ENCODE results near the gene KIF23.

Gene KIF23

GRCh38 chr15:69462030-69462492, 47.9 kb downstream of the KIF23 start:
- TF ChIP-seq GATA3 (IDR thresholded peaks at IDR 0.05; ENCODE audit: low read depth, low read length) (no peak), GATA2 (IDR thresholded peaks at IDR 0.05; ENCODE audit: low read depth, low read length) (no peak)

GRCh38 chr15:69462493-69463181, 48.5 kb downstream of the KIF23 start:
- TF ChIP-seq GATA2 (IDR thresholded peaks at IDR 0.05; ENCODE audit: low read depth, low read length) (no peak), GATA3 (IDR thresholded peaks at IDR 0.05; ENCODE audit: low read depth, low read length) (no peak)

DNA sequence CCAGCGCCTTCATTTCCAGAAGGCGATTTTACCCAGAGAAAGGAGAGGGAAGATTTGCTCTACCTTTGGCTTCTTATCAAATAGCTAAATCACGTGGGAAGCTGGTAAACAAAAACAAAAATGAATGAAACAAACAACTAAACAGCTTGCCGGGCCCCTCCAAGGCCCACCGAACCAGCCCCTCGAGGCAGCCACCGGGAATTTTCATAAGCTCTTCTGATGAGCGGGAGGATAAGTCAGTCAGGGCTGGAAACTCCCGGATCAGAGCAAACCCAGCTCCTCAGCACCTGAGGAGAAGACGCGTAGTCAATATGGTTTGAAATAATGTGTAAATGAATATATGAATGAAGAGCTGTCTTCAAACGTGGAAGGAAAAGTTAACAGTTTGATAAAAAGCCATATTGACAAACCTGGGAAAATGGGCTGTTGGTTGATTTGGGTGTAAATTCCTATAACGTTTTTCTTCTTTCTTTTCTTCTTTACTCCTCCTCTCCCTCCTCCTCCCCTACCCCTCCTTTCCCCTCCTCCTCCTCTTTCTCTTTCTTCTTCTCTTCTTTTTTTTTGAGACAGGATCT, 49.1 kb downstream of the KIF23 start:
- TF ChIP-seq GATA3 (IDR thresholded peaks at IDR 0.05; ENCODE audit: low read depth, low read length) = no peak
- TF ChIP-seq GATA2 (IDR thresholded peaks at IDR 0.05; ENCODE audit: low read depth, low read length) = no peak

DNA sequence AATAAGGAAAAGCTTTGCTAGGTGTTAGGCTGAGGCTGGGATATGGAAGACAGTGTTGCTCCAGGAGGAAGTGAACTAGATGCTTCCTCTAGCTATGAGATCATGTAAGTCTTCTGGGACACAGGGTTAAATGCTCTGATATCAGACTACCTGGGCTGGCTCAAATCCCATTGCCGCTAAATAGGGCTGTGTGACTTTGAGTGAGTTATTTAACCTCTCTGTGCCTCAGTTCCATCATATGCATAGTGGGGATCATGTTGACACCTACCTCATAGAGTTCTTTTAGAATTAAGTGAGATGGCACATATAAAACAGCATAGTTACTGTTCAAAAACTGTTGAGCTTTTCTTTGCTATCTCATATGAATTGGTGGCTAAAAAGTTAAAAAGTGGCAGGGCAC, 51.1 kb downstream of the KIF23 start:
- TF ChIP-seq GATA3 (IDR thresholded peaks at IDR 0.05; ENCODE audit: low read depth, low read length) (no peak), GATA2 (IDR thresholded peaks at IDR 0.05; ENCODE audit: low read depth, low read length) (no peak)

DNA sequence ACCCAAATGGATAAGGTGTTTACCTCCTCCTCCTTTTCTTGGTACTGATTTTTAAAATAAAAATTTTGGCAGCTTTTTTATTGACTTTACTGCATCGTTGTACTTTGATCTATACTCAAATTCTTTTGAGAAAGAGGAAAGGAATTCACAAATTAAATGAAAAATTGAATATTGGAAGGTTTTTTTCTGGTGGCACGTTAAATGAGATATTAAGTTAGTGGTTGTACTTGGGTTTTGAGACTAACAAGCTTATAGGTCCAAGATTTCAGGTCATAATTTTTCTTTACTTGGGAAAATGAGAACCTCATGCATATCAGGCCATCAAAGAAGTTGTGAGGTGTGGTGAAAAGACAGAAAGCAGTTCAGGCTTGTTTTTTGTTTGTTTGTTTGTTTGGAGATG, 52.6 kb downstream of the KIF23 start:
- no peak for TF ChIP-seq GATA2 (IDR thresholded peaks at IDR 0.05; ENCODE audit: low read depth, low read length)
- no peak for TF ChIP-seq GATA3 (IDR thresholded peaks at IDR 0.05; ENCODE audit: low read depth, low read length)

- TF ChIP-seq GATA3 (IDR thresholded peaks at IDR 0.05; ENCODE audit: low read depth, low read length) = no peak
- TF ChIP-seq GATA2 (IDR thresholded peaks at IDR 0.05; ENCODE audit: low read depth, low read length) = no peak
Measured at GRCh38 chr15:69467636-69468035, 53.5 kb downstream of the KIF23 start.

DNA sequence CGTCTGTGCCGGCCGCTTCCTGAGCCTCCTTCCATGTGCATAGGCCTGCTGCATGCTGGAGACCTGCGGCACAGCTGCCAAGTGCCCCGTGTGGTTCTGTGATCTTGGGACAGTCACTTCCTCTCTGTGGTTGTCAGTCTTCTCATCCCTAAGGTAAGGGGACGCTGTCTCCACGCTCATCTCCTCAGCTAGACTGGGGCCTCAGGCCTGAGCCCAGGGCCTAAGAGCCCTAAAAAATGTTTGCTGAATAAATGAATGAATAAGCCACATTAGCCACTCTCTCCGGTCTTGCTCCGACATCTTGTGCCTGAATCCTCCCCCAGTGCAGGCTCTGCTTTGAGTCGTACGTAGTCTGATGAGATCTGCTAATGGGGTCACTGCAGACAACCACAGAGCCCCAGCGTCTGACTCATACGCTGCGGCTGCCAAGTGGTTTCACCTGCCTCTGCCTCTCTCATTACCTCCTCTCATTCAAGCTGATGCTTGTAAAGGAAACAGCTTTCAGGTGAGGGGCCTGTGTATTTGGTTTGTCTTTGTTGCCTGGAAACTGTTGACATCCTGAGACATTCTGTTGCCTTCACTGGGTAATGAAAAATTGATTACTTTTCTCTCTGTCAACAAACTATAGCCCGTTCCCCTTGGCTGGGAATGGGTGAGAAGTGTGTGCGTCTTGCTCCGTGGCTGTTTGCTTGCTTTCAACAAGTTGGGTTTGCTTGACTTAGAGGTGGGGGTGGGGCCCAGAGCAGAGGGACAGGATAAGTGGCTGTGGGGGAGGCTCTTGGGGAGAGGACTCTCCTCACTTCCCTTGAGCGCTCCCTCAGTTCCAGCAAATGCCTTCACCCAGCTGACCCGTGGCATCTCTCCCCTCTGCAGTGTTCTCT, 54.3 kb downstream of the KIF23 start:
- TF ChIP-seq GATA2 (IDR thresholded peaks at IDR 0.05; ENCODE audit: low read depth, low read length) (no peak), GATA3 (IDR thresholded peaks at IDR 0.05; ENCODE audit: low read depth, low read length) (no peak)

DNA sequence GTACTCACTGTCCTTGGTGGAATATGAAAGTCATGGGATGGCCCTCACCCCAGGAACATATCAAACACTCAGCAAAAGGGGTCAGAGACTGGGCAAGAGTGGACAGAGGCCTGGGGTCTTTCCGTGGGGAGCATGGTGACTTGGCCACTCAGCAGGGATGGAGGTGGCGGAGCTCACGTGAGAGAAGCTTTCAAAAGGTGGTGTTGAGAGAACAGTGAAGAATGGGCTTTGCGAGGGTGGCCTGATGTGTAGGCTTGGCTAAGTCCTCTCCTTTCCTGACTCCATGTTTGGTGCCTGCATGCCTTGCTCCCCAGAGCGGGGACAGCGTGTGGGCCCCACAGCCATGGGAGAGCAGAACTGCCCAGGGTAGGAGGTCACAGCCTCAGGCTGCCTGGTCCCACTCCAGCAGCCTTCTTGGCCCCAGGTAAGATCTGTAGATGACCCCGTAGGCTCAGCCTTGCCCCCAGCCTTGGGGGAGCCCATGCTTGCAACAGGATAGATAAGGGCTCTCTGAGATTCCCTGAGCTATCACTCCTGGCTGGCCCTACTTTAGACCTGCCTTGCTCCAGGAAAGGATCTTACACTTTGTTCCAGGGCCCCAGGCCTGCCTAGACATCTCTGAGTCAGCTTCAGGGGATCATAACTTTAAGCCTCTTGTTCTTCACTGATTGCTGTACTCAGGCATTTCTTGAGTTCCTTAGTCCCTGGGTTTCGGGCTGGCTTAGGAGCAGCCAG, 55.5 kb downstream of the KIF23 start:
- no peak for TF ChIP-seq GATA2 (IDR thresholded peaks at IDR 0.05; ENCODE audit: low read depth, low read length)
- no peak for TF ChIP-seq GATA3 (IDR thresholded peaks at IDR 0.05; ENCODE audit: low read depth, low read length)

DNA sequence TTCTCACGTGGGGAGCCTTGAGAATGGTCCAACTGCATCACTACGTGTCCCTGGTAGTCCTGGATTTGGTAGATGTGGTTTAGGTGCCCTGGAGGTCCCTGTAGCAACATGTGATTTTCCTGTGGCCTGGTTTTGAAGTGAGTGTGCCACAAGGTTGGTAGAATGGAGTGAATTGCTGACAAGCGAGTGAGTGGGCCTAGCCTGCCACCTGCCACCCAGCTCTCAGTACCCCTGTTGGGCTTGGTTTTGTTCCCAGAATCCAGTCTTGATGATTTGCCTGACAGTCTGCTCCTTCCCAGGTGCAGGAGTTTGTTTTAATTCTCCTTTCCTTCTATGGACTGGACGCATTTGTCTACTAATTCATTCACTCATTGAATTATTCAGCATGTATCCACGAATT, 57.9 kb downstream of the KIF23 start:
- no peak for TF ChIP-seq GATA2 (IDR thresholded peaks at IDR 0.05; ENCODE audit: low read depth, low read length)
- TF ChIP-seq GATA3 (IDR thresholded peaks at IDR 0.05; ENCODE audit: low read depth, low read length) = no peak

GRCh38 chr15:69472562-69472961, 58.4 kb downstream of the KIF23 start:
- TF ChIP-seq GATA2 (IDR thresholded peaks at IDR 0.05; ENCODE audit: low read depth, low read length) = no peak
- no peak for TF ChIP-seq GATA3 (IDR thresholded peaks at IDR 0.05; ENCODE audit: low read depth, low read length)

DNA sequence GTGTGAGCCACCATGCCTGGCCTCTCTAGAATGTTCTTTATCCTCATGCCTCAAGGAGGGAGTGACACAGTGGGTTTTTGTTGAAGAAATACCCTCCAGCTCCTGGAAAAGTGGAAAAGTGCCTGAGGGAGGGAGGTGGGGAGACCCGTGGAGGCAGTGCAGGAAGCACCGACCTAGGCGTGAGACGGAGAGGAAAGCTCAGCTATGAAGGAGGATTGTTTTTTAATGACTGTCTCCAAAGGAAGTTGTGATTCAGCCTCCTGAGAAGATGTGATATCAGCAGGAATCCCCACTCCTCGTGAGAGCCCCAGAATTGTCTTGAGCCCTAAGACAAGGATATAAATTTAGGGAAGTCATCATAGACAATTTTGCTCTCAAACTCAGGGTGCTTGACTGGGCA, 60.1 kb downstream of the KIF23 start:
- TF ChIP-seq GATA2 (IDR thresholded peaks at IDR 0.05; ENCODE audit: low read depth, low read length) (no peak), GATA3 (IDR thresholded peaks at IDR 0.05; ENCODE audit: low read depth, low read length) (no peak)

GRCh38 chr15:69474846-69475455, 60.8 kb downstream of the KIF23 start:
- no peak for TF ChIP-seq GATA3 (IDR thresholded peaks at IDR 0.05; ENCODE audit: low read depth, low read length)
- TF ChIP-seq GATA2 (IDR thresholded peaks at IDR 0.05; ENCODE audit: low read depth, low read length) = no peak

DNA sequence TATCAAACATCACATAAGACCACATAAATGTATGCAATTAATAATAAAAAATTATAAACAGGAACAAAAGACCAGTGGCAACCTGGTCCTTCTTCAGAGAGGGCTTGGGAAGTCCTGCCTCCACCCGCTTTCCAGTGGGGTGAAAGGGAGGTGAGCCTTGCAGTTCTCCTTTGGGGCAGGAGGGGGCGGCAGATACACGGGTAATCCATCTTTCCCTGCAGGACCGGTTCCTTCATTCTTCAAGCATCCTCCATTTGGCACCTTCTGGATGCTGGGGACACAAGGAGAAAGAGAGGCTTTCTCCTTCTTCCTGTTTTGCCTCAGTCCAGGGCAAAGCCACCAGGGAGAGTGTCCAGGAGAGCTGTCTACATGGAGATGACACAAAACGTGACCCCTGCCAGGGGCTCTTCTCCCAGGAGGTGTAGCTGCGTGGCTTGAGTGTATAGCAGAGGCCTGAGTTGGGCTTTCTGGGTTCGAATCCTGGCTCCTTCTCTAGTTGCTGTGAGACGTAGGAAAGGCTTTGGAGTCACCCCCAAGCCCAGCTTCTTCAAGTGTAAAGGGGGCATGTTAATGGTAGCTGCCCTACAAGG, 61.7 kb downstream of the KIF23 start:
- TF ChIP-seq GATA2 (IDR thresholded peaks at IDR 0.05; ENCODE audit: low read depth, low read length) (no peak), GATA3 (IDR thresholded peaks at IDR 0.05; ENCODE audit: low read depth, low read length) (no peak)

Measured in SH-SY5Y (cell line).